ENCODE data around the gene CACNA1H.
"Not testable (repeated sequence)": the region's sequence is repeated elsewhere in the genome, so short reads cannot be mapped to it uniquely, and the experiment has no call there.

Gene CACNA1H

DNA sequence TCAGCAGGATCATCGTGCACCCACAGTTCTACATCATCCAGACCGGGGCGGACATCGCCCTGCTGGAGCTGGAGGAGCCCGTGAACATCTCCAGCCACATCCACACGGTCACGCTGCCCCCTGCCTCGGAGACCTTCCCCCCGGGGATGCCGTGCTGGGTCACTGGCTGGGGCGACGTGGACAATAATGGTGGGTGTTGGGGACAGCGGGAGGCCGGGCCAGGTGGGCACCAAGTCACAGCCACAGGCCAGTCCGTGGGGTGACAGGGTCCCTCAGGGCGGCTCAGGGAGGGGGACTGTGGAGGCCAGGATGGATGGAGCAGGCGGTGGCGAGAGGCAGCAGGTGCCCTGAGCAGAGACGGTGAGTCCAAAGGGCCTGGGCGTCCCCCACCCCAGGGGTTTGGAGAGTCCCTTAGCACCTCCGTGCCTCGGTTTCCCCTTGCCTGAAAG lies 104.0 kb downstream of the CACNA1H start:
- DNase-seq: no peak

DNA sequence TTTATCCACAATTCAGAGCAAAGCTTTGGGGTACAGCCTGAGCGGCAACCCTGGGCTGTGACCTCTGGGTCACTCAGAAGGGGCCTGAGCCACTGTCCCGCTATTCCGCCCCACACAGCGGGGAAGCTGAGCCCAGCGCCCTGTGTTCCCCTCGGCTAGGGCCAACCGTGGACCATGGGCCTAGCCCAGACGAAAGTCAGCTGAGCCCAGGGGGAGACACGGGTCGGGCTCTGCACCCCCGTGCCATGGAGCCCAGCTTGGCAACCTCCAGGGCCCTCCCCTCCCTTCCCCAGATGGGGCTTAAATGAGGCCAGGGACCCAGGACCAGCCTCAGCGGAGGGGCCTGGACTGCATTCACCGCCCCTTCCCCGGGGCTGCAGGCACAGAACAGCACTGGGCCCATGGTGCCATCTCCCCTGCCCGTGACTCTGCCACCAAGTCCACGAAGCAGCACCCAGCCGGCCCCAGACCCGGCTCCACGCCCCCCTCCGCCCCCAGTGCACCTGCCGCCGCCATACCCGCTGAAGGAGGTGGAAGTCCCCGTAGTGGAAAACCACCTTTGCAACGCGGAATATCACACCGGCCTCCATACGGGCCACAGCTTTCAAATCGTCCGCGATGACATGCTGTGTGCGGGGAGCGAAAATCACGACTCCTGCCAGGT lies 104.8 kb downstream of the CACNA1H start:
- DNase-seq: no peak

DNA sequence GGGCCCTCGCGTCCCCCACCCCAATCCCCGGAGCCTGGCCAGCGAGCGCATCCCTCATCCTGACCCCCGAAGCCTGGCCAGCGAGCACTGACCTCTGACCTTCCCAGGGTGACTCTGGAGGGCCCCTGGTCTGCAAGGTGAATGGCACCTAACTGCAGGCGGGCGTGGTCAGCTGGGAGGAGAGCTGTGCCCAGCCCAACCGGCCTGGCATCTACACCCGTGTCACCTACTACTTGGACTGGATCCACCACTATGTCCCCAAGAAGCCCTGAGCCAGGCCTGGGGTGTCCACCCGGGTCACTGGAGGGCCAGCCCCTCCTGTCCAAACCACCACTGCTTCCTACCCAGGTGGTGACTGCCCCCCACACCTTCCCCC lies 105.3 kb downstream of the CACNA1H start:
- no peak for DNase-seq

DNA sequence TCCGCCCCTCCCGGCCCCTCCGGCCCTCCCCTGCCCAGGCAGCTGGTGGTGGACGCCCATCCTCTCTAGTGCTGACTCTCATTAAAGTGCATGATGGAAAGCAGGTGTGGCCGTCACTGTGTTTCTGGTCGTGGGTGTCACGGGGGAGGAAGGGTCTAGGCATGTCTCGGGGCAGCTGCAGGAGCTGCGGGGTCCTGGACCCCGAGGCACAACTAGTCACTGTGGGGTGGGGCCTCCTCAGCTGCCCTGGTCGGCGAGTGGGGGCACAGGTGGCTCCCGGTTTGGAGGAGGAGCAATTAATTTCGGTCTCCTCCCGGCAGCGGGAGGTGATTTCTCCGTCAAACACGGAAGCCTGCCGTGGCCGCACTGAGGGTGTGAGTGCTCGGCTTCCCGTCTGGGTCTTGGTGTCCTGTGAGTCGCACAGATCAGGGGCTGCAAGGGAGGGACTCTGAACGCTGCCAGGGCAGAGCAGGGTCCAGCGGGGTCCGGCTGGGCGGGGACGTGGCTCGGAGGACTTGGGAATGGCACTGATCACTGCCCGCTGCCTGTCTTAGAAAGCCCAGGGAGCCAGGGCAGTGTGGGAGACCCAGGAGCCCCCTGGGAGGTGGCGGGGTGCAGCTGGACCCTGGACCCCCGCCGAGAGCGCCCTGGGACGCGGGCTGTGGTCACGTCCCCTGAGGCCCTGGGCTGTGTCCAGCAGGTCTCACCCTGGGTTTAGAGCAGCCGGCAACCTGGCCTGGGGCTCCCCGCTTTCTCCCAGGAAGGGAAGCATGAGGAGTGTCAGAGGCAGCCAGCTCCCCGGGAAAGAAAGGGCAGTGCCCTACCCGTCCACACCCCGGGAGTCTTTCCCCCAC lies 106.2 kb downstream of the CACNA1H start:
- no peak for DNase-seq

DNA sequence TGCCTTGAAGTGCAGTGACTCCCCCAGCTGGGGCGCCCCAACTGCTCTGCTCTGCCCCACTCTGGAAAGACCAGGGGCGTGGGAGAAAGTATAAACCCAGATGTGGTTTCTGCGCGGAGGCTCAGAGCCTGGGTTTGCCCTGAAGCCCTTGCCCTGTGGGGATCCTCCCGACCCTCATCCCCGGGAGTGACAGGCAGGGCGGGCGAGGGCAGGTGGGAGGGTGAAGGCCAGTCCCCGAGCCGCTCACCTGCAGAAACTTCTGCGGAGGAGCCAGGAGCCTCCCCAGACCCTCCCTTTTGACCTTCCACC lies 106.8 kb downstream of the CACNA1H start:
- DNase-seq: no peak

DNA sequence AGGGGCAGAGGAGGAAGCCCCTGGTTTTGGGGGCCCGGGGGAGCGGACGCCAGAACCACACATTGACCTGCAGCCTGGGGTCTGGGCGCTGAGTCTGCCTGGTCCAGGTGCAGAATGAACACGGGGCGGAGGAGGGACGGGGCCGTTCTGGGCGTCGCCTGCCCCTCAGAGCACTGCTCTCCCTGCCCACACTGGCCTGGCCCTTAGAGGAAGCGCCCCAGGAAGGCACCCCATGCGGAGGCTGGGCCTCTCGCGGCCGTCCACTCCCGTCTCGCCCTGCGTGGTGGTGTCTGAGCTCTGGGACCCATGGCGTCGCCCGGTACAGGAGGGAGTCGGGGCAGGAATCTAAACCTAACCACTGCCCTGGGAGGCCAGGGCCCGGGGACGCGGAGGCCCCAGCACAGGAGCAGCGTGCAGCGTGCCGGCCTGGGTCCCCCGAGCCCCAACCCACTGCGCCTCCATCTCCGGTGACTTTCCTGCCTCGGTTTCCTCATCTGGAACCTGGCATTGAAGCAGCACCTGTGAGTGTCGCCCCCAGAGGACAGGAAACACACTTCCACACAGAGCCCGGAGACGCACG lies 107.3 kb downstream of the CACNA1H start:
- DNase-seq: no peak

DNA sequence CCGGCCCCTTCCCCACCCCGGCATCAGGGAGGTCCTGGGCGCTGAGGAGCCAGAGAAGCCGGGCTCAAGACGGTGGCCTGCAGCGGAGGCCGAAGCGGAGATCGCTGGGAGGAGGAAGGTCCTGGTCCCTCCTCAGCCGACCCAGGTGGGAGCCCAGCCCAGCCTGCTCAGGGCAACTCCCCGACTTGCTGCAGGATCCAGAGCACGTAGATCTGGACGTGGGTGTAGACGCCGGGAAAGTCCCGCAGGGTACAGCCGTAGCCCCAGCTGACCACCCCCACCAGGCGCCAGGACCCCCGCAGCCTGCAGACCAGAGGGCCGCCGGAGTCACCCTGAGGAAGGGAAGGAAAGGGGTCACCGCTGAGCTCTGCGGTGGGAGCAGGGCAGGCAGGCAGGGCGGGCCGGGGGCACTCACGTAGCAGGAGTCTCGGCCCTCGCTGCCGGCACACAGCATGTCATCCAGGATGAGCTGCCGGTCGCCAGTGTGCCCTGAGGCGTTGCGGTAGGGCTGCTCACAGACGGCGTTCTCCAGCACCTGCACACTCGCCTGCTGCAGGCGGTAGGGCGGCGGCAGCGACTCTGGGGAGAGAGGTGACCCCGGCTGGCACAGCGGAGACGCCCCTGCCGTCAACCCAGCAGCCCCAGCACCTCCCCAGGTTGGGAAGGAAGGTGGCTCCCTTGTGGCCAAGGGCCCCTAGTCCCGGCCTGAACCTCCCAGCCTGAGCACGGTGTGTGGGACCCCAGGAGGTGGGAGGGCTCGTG lies 108.4 kb downstream of the CACNA1H start:
- no peak for DNase-seq

DNA sequence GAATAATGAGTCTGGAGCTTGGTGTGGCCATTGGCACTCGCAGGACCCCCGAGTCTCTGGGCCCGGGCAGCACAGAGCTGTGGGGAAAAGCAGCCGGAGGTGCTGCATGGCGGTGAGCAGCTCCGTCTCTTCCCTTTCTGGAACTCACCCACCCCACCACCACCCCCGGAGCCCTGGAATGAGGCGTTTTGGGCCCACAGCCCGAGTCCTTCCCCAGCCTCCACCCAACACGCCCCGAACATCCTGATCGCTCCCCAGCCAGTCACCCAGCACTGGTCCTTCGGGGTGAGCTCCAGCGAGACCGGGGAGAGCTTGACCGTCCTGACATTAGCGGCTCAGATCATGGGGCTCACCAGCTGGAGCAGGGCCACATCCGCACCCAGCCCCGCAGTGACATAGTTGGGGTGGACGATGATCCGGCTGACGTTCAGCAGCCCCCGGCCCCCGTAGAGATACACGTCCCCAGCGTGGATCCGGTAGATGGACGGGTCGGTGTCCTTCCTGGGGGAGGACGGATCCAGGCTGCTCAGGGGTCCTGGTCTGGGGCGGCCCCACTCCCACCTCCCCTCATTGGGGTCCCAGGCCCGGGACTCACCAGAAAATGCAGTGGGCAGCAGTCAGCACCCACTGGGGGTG lies 109.4 kb downstream of the CACNA1H start:
- no peak for DNase-seq

DNA sequence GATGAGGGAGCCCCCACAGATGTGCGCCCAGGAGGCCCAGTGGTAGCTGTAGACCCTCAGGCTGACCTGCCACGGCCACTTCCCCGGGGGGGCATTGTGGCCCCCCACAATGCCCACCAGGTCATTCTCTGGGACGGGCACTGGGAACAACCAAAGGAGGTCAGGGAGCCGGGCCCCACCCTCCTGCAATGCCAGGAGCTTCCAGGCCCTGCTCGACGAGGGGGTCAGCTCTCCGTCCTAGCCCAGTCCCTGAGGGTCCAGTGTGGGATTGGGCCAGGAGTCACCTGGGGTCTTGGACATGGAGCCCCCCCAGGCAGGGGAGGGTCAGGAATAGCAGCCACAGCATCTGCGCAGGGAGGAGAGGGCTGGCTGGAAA lies 109.9 kb downstream of the CACNA1H start:
- DNase-seq: no peak

DNA sequence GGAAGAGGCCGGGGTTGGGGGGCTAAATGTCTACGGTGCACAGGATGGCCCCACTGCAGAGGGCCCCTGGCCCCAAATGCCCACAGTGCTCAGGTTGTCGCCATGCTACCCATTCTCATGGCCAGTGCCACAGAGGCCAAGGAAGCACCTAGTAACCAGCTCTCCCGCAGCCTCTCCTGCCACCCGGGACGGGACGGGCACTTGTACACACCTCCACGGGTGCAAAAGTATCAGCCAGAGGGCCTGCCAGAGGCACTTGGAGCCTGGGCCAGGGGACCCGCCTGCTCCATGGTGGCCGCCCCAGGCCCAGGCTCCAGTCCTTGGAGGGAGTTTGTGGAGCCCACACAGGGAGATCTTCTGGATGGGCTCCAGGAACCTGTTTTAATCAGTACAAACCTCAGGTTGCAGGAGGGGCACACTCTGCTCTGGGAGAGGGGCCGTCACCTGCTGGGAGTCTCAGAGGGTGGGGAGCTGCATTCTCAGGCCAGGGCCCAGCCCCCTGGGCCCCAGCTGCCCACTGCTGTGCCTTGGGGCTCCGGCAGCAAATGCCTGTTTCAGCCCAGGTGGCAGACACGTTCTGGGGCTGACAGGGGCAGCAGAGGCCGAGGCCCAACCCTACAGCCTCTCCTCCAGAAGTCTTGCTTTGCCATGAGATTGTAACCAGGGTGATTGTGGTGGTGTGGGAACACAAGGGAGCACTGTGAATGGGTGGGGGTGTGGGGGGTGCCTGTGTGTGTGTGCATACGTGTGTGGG lies 110.9 kb downstream of the CACNA1H start:
- no peak for DNase-seq

DNA sequence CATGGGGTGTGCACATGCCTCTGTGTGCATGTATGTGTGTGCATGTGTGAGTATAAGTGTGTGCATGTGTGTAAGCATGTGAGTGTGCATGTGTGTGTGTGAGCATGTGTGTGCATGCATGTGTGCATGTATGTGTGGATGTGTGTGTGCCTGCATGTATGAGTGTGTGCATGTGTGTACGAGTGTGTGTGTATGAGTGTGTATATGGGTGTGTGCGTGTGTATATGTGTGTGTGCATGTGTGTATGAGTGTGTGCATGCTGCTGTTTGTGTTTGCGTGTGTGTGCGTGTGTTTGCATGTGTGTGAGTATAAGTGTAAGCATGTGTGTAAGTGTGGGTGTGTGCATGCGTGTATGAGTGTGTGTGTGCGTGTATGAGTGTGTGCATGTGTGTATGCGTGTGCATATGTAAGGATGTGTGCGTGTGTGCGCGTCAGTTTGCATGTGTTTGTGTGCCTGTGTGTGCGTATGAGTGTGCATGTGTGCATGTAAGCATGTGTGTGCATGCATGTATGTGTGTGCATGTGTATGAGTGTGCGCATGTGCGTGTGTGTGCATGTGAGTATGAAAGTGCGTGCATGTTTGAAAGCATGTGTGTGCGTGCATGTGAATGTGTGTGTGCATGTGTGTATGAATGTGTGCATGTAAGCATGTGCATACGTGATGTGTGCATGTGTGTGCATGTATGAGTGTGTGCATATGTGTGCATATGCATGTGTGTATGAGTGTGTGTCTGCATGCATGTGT lies 111.6 kb downstream of the CACNA1H start:
- no peak for DNase-seq

DNA sequence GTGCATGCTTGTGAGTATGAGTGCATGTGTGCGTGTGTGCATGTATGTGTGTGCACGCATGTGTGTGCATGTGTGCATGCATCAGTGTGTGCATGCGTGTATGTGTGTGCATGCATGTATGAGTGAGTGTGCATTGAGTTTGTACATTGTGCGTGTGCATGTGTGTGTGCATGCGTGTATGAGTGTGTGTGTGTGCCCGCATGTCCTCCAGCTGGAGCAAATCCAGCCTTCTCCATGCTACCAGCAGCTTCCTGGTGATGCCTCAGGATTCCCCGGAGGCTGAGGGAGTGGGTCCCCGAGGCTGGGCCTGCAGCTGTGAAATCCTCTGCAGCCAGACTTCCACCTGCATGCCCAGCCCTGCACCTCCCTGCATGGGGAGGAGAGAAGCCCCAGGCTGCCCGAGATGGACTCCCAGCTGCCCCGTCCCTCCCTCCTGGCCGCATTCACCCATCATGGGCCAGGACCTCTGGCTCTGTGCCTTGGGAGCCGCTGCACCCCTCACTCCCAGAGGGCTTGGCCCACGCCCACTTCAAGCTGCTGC lies 112.3 kb downstream of the CACNA1H start:
- DNase-seq: no peak

DNA sequence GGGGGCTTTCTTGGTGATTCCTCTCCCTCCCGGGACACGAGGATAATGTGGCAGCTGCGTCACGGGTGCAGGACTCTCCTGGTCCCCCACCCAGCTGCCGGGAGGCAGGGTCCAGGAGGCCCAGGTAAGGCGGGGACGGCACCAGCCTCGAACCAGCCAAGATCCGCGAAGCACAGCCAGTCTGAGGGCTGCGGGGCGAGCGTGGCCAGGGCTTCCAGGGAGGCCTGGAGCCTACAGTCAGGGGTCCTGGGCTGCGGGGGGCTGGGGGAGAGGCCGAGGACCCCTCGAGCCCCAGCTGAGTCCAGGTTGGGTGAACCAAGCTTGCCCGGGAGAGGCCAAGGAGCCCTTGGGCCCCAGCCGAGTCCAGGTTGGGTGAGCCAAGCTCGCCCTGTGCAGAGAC lies 112.9 kb downstream of the CACNA1H start:
- DNase-seq: no peak

DNA sequence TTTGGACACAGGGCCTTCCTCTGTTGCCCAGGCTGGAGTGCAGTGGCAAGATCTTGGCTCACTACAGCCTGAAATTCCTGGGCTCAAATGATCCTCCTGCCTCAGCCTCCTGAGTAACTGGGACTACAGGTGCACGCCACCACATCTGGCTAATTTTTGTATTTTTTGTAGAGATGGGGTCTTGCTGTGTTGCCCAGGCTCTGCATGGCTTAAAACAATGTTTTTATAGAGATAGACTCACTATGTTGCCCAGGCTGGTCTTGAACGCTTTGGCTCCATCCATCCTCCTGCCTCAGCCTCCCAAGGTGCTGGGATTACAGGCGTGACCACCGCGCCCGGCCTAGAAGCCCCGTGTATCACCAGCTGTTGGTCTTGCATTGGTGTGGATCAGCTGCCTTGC lies 116.5 kb downstream of the CACNA1H start:
- DNase-seq: not testable (repeated sequence)

DNA sequence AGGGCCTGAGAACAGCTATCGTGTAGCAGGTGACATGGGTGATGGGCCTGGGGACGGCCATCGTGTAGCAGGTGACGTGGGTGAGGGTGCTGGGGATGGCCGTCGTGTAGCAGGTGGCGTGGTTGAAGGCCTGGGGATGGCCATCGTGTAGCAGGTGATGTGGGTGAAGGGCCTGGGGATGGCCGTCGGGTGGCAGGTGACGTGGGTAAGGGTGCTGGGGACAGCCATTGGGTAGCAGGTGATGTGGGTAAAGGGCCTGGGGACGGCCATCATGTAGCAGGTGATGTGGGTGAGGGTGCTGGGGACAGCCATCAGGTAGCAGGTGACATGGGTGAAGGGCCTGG lies 118.4 kb downstream of the CACNA1H start:
- no peak for DNase-seq

Measured in activated naive CD4-positive, alpha-beta T cell treated with Interleukin-2 at 50 U/mL for 16 hours (primary cell).